HEK293 (cell line): Measurements from ENCODE around the gene ASB17.

Experiments
- CTCF ChIA-PET: fragments of 350-600 bp; formaldehyde crosslinking; extraction: SDS; loops from one replicate; lab custom pipeline; 2021; ENCODE audit warnings: antibody characterized with exemption; lab: Yijun Ruan, JAX
- POLR2A ChIA-PET: fragments of 300-600 bp; formaldehyde crosslinking; extraction: SDS; loops from one replicate; lab custom pipeline; 2020; ENCODE audit warnings: antibody characterized with exemption, inconsistent platforms; lab: Yijun Ruan, JAX
- H3K27ac ChIP-seq: fragments of 200-500 bp; sonication (Bioruptor generic); 2 replicates; pipeline ENCODE4 v1.5.1; 2014; ENCODE audit warnings: low read depth, low read length, control low read depth, inconsistent platforms; ENCODE audit errors: extremely low read depth
- H3K36me3 ChIP-seq, 2 experiments: fragments of 200-500 bp in 1 of 2; sonication (Bioruptor generic) in 1 of 2; 1 replicate in 1 of 2; 2 replicates in 1 of 2; pipeline ENCODE4 v1.5.1; 2014 to 2017; ENCODE audit warnings: inconsistent platforms in 2 of 2, low read length in 2 of 2; ENCODE audit not compliant: control insufficient read depth in 2 of 2, insufficient read depth in 1 of 2
- H3K4me1 ChIP-seq: fragments of 200-500 bp; sonication (Bioruptor generic); 2 replicates; pipeline ENCODE4 v1.5.1; 2014; ENCODE audit warnings: mild to moderate bottlenecking, low read length, inconsistent platforms; ENCODE audit not compliant: control insufficient read depth, insufficient read depth
- H3K4me3 ChIP-seq: 2 replicates; pipeline ENCODE4 v1.5.1; 2011; ENCODE audit warnings: low read depth, mild to moderate bottlenecking, control low read depth, low read length, moderate library complexity
- H3K9me3 ChIP-seq: fragments of 200-500 bp; sonication (Bioruptor generic); 2 replicates; pipeline ENCODE4 v1.5.1; 2014; ENCODE audit warnings: low read depth, low read length, inconsistent platforms; ENCODE audit not compliant: control insufficient read depth, insufficient read depth
- GLI4 ChIP-seq: fragments of 450-650 bp; formaldehyde crosslinking; IDR thresholded peaks from 2 replicates; pipeline ENCODE4 v1.5.1; 2016; ENCODE audit warnings: missing biosample characterization, missing genetic modification characterization
- GLIS1 ChIP-seq: fragments of 450-650 bp; formaldehyde crosslinking; IDR thresholded peaks from 2 replicates; pipeline ENCODE4 v1.5.1; 2016; ENCODE audit warnings: missing biosample characterization, missing genetic modification characterization
- HOXC10 ChIP-seq: sonication (generic); formaldehyde crosslinking; IDR thresholded peaks from 2 replicates; pipeline ENCODE4 v1.8.1; 2023; ENCODE audit warnings: mild to moderate bottlenecking, missing genetic modification reagents
- KLF10 ChIP-seq: fragments of 450-650 bp; IDR thresholded peaks from 2 replicates; pipeline ENCODE4 v1.5.1; 2018; ENCODE audit warnings: missing biosample characterization, mild to moderate bottlenecking, missing genetic modification characterization
- KLF8 ChIP-seq: fragments of 450-650 bp; formaldehyde crosslinking; IDR thresholded peaks from 2 replicates; pipeline ENCODE4 v1.5.1; 2016; ENCODE audit warnings: missing biosample characterization, missing genetic modification characterization
- KLF9 ChIP-seq: fragments of 450-650 bp; formaldehyde crosslinking; IDR thresholded peaks from 2 replicates; pipeline ENCODE4 v1.5.1; 2016; ENCODE audit warnings: missing biosample characterization, missing genetic modification characterization, low read depth
- MZF1 ChIP-seq: fragments of 450-650 bp; formaldehyde crosslinking; IDR thresholded peaks from 2 replicates; pipeline ENCODE4 v1.5.1; 2017; ENCODE audit warnings: missing biosample characterization, missing genetic modification characterization, borderline replicate concordance
- PRDM10 ChIP-seq: fragments of 450-650 bp; formaldehyde crosslinking; IDR thresholded peaks from 2 replicates; pipeline ENCODE4 v1.5.1; 2016; ENCODE audit warnings: missing biosample characterization, missing genetic modification characterization
- SCRT1 ChIP-seq: fragments of 450-650 bp; formaldehyde crosslinking; IDR thresholded peaks from 2 replicates; pipeline ENCODE4 v1.5.1; 2016; ENCODE audit warnings: missing biosample characterization, missing genetic modification characterization, borderline replicate concordance
- TRIM28 ChIP-seq: IDR thresholded peaks from 2 replicates; pipeline ENCODE4 v1.6.1; 2011; ENCODE audit warnings: low read length, control low read depth, borderline replicate concordance
- YY2 ChIP-seq: fragments of 450-650 bp; formaldehyde crosslinking; IDR thresholded peaks from 2 replicates; pipeline ENCODE4 v1.5.1; 2016; ENCODE audit warnings: missing biosample characterization, missing genetic modification characterization
- ZFHX2 ChIP-seq: fragments of 450-650 bp; formaldehyde crosslinking; conservative IDR thresholded peaks from 2 replicates; pipeline ENCODE4 v1.5.1; 2016; ENCODE audit warnings: missing biosample characterization, missing genetic modification characterization
- ZNF121 ChIP-seq: fragments of 450-650 bp; formaldehyde crosslinking; IDR thresholded peaks from 2 replicates; pipeline ENCODE4 v1.5.1; 2016; ENCODE audit warnings: missing biosample characterization, missing genetic modification characterization
- ZNF138 ChIP-seq: fragments of 450-650 bp; formaldehyde crosslinking; IDR thresholded peaks from 2 replicates; pipeline ENCODE4 v1.5.1; 2016; ENCODE audit warnings: missing biosample characterization, missing genetic modification characterization, borderline replicate concordance
- ZNF140 ChIP-seq: fragments of 450-650 bp; formaldehyde crosslinking; IDR thresholded peaks from 2 replicates; pipeline ENCODE4 v1.5.1; 2016; ENCODE audit warnings: missing biosample characterization, missing genetic modification characterization
- ZNF16 ChIP-seq: fragments of 450-650 bp; formaldehyde crosslinking; IDR thresholded peaks from 2 replicates; pipeline ENCODE4 v1.5.1; 2016; ENCODE audit warnings: low read depth, missing biosample characterization, missing genetic modification characterization
- ZNF266 ChIP-seq: fragments of 450-650 bp; formaldehyde crosslinking; IDR thresholded peaks from 2 replicates; pipeline ENCODE4 v1.5.1; 2016; ENCODE audit warnings: missing biosample characterization, missing genetic modification characterization, low read depth
- ZNF280C ChIP-seq: fragments of 450-650 bp; formaldehyde crosslinking; IDR thresholded peaks from 2 replicates; pipeline ENCODE4 v1.5.1; 2016; ENCODE audit warnings: missing biosample characterization, missing genetic modification characterization
- ZNF302 ChIP-seq: fragments of 450-650 bp; formaldehyde crosslinking; IDR thresholded peaks from 2 replicates; pipeline ENCODE4 v1.5.1; 2016; ENCODE audit warnings: missing biosample characterization, missing genetic modification characterization, low read depth
- ZNF324 ChIP-seq: fragments of 450-650 bp; formaldehyde crosslinking; IDR thresholded peaks from 2 replicates; pipeline ENCODE4 v1.5.1; 2016; ENCODE audit warnings: missing biosample characterization, missing genetic modification characterization
- ZNF423 ChIP-seq: fragments of 450-650 bp; formaldehyde crosslinking; IDR thresholded peaks from 2 replicates; pipeline ENCODE4 v1.5.1; 2016; ENCODE audit warnings: missing biosample characterization, missing genetic modification characterization
- ZNF473 ChIP-seq: fragments of 450-650 bp; formaldehyde crosslinking; IDR thresholded peaks from 2 replicates; pipeline ENCODE4 v1.5.1; 2017; ENCODE audit warnings: missing biosample characterization, missing genetic modification characterization
- ZNF558 ChIP-seq: fragments of 450-650 bp; formaldehyde crosslinking; IDR thresholded peaks from 2 replicates; pipeline ENCODE4 v1.5.1; 2016; ENCODE audit warnings: missing biosample characterization, missing genetic modification characterization
- ZNF654 ChIP-seq: fragments of 450-650 bp; formaldehyde crosslinking; IDR thresholded peaks from 2 replicates; pipeline ENCODE4 v1.5.1; 2016; ENCODE audit warnings: low read depth, missing biosample characterization, missing genetic modification characterization
- ZNF658 ChIP-seq: fragments of 450-650 bp; formaldehyde crosslinking; IDR thresholded peaks from 2 replicates; pipeline ENCODE4; 2016; ENCODE audit warnings: missing biosample characterization, missing genetic modification characterization
- ZNF837 ChIP-seq: fragments of 450-650 bp; formaldehyde crosslinking; IDR thresholded peaks from 2 replicates; pipeline ENCODE4 v1.5.1; 2016; ENCODE audit warnings: missing biosample characterization, missing genetic modification characterization
- ZNF843 ChIP-seq: fragments of 450-650 bp; formaldehyde crosslinking; IDR thresholded peaks from 2 replicates; pipeline ENCODE4 v1.5.1; 2016; ENCODE audit warnings: missing biosample characterization, missing genetic modification characterization
- ZSCAN18 ChIP-seq: fragments of 450-650 bp; formaldehyde crosslinking; IDR thresholded peaks from 2 replicates; pipeline ENCODE4 v1.5.1; 2016; ENCODE audit warnings: missing biosample characterization, missing genetic modification characterization
- TF ChIP-seq, protein P1 (sequence below): fragments of 450-650 bp; formaldehyde crosslinking; IDR thresholded peaks from 2 replicates; pipeline ENCODE4 v1.5.1; 2016; ENCODE audit warnings: missing biosample characterization, missing genetic modification characterization

ASB17 gene

GRCh38 chr1:75908717-75909152 is 23.5 kb downstream of the ASB17 start:
- ChIA-PET POLR2A (no interaction called here), CTCF (interaction anchor here (0.6 to 2.2 kb wide), 17 partner anchors 9 to 1233 kb away, joined by 3 to 15 read pairs (median 5); partner anchors contain the start of gene ASB17)
- Histone ChIP-seq H3K4me3 (no peak overlapping the region), H3K4me1 (no peaks in the 10 kb centered on the region), H3K27ac (no peak overlapping the region), H3K9me3 (no peaks in the 10 kb centered on the region), H3K36me3 (no peaks in the 10 kb centered on the region)
- peak; percentile 88 for TF ChIP-seq PRDM10 (tag by site-specific recombination)
- no peak for TF ChIP-seq GLIS1 (tag by site-specific recombination)
- TF ChIP-seq, protein P1, sequence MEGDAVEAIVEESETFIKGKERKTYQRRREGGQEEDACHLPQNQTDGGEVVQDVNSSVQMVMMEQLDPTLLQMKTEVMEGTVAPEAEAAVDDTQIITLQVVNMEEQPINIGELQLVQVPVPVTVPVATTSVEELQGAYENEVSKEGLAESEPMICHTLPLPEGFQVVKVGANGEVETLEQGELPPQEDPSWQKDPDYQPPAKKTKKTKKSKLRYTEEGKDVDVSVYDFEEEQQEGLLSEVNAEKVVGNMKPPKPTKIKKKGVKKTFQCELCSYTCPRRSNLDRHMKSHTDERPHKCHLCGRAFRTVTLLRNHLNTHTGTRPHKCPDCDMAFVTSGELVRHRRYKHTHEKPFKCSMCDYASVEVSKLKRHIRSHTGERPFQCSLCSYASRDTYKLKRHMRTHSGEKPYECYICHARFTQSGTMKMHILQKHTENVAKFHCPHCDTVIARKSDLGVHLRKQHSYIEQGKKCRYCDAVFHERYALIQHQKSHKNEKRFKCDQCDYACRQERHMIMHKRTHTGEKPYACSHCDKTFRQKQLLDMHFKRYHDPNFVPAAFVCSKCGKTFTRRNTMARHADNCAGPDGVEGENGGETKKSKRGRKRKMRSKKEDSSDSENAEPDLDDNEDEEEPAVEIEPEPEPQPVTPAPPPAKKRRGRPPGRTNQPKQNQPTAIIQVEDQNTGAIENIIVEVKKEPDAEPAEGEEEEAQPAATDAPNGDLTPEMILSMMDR (tag by site-specific recombination): peak; percentile 33; the same call in 1 of the 2 replicates
- TF ChIP-seq ZFHX2 (tag by site-specific recombination): no peak
- no peak for TF ChIP-seq ZNF473 (tag by site-specific recombination)
- no peak for TF ChIP-seq ZNF324 (tag by site-specific recombination)
- peak; percentile 74; the same call in 1 of the 2 replicates for TF ChIP-seq MZF1 (tag by site-specific recombination)
- peak; percentile 88 for TF ChIP-seq ZNF654 (tag by site-specific recombination)
- TF ChIP-seq ZNF658 (tag by site-specific recombination): no peak
- TF ChIP-seq YY2 (tag by site-specific recombination): no peak
- TF ChIP-seq KLF8 (tag by site-specific recombination): no peak
- TF ChIP-seq ZNF266 (tag by site-specific recombination): no peak
- TF ChIP-seq SCRT1 (tag by site-specific recombination): no peak
- TF ChIP-seq ZNF138: no peak
- TF ChIP-seq GLI4 (tag by site-specific recombination): no peak
- TF ChIP-seq TRIM28: peak; percentile 82
- no peak for TF ChIP-seq KLF10 (tag by site-specific recombination)

GRCh38 chr1:75901371-75901770 is 30.8 kb downstream of the ASB17 start:
- no peaks in the 10 kb centered on the region for H3K9me3 ChIP-seq
- no peaks in the 10 kb centered on the region for H3K36me3 ChIP-seq
- ChIA-PET POLR2A (no interaction called here), CTCF (no interaction called here)
- H3K4me1 ChIP-seq: no peaks in the 10 kb centered on the region
- no peak overlapping the region for H3K27ac ChIP-seq
- H3K4me3 ChIP-seq: no peak overlapping the region
- TF ChIP-seq ZNF280C: no peak
- TF ChIP-seq ZNF558 (tag by site-specific recombination): no peak
- TF ChIP-seq ZNF423 (tag by site-specific recombination): no peak
- no peak for TF ChIP-seq ZNF843 (tag by site-specific recombination)
- TF ChIP-seq ZNF266 (tag by site-specific recombination): no peak
- TF ChIP-seq ZNF140 (tag by site-specific recombination): no peak
- TF ChIP-seq ZNF837 (tag by site-specific recombination): no peak
- no peak for TF ChIP-seq HOXC10 (CRISPR knock-in tag)
- TF ChIP-seq ZSCAN18 (tag by site-specific recombination): no peak
- TF ChIP-seq ZNF121: no peak
- no peak for TF ChIP-seq ZNF302 (tag by site-specific recombination)
- TF ChIP-seq ZNF16 (tag by site-specific recombination): no peak
- no peak for TF ChIP-seq KLF9 (tag by site-specific recombination)
